RWPE1 (cell line): ENCODE data around the gene RETREG1.
"Not testable (repeated sequence)": the region's sequence is repeated elsewhere in the genome, so short reads cannot be mapped to it uniquely, and the experiment has no call there.

Experiments used
- CTCF ChIA-PET: fragments of 350-600 bp; sonication (Branson Sonifier 250); formaldehyde crosslinking; extraction: SDS; loops from one replicate; lab custom pipeline; 2021; lab: Yijun Ruan, JAX
- POLR2A ChIA-PET: fragments of 400-600 bp; formaldehyde crosslinking; extraction: SDS; loops from one replicate; lab custom pipeline; 2020; ENCODE audit warnings: antibody characterized with exemption; ENCODE audit not compliant: low non-redundant PET; lab: Yijun Ruan, JAX
- DNase-seq: peaks from one replicate; pipeline ENCODE4 v3.0.0; 2012; ENCODE audit warnings: low spot score
- H3K27ac ChIP-seq: fragments of 450-650 bp; 2 replicates; pipeline ENCODE4 v1.5.1; 2017
- CTCF ChIP-seq: fragments of 450-650 bp; conservative IDR thresholded peaks from 2 replicates; pipeline ENCODE4 v1.5.1; 2017; ENCODE audit warnings: low read depth, mild to moderate bottlenecking

The RETREG1 gene

GRCh38 chr5:16480144-16480543, 136.7 kb downstream of the RETREG1 start:
- POLR2A ChIA-PET = no interaction called here

GRCh38 chr5:16477541-16477940, 139.3 kb downstream of the RETREG1 start:
- CTCF ChIA-PET = interaction anchor here (0.6 kb wide), 1 partner anchor 561 kb away, joined by 4 read pairs; no protein-coding TSS in a partner anchor
- DNase-seq = no peak
- no peak overlapping the region for H3K27ac ChIP-seq
- no peak for TF ChIP-seq CTCF
- POLR2A ChIA-PET = no interaction called here

More at GRCh38 chr5:16480144-16480543, 136.7 kb downstream of the RETREG1 start:
- TF ChIP-seq CTCF = no peak
- no peak for DNase-seq
- CTCF ChIA-PET = no interaction called here
- H3K27ac ChIP-seq = no peak overlapping the region

GRCh38 chr5:16476417-16476816, 140.4 kb downstream of the RETREG1 start:
- DNase-seq, H3K27ac ChIP-seq, POLR2A ChIA-PET: not testable (repeated sequence)
- CTCF ChIA-PET = interaction anchor here (0.6 kb wide), 1 partner anchor 73 kb away, joined by 3 read pairs; no protein-coding TSS in a partner anchor

GRCh38 chr5:16471387-16471786, 145.4 kb downstream of the RETREG1 start:
- POLR2A ChIA-PET = no interaction called here
- H3K27ac ChIP-seq = no peak overlapping the region
- TF ChIP-seq CTCF = no peak
- CTCF ChIA-PET = interaction anchor here (0.6 kb wide), 1 partner anchor 108 kb away, joined by 3 read pairs; no protein-coding TSS in a partner anchor
- DNase-seq = no peak

GRCh38 chr5:16467363-16468219, 149.2 kb downstream of the RETREG1 start:
- no peak overlapping the region for H3K27ac ChIP-seq
- ChIA-PET CTCF (no interaction called here), POLR2A (no interaction called here)
- peak; percentile 73 for DNase-seq
- TF ChIP-seq CTCF = no peak

- no peak for TF ChIP-seq CTCF
- peak; percentile 80 for DNase-seq
- ChIA-PET CTCF (no interaction called here), POLR2A (no interaction called here)
- peak within 1 kb of the TSS; percentile 75 for H3K27ac ChIP-seq
Measured at GRCh38 chr5:16465544-16466432, 151.0 kb downstream of the RETREG1 start, which contains the start of gene ZNF622. Gene ZNF622 (minus strand): TSS chr5:16465800. CDS start chr5:16465665, 135 bp downstream.
